B cell (primary cell): ENCODE data around the gene PTPRG.

Source experiments
- CTCF ChIP-seq: fragments of 200-600 bp; IDR thresholded peaks from one replicate; pipeline ENCODE4 v1.8.0; 2022; ENCODE audit warnings: antibody characterized with exemption, mild to moderate bottlenecking
- EZH2 ChIP-seq: IDR thresholded peaks from 2 replicates; pipeline ENCODE4 v1.6.1; 2012; ENCODE audit warnings: borderline replicate concordance, low read depth, mild to moderate bottlenecking, moderate library complexity, low read length; ENCODE audit not compliant: insufficient read depth, poor library complexity, severe bottlenecking

GRCh38 chr3:61896251-61896650, 334.9 kb downstream of the PTPRG start:
- TF ChIP-seq CTCF (no peak), EZH2 (no peak)
